ENCODE results near the gene ANKMY2.

Gene ANKMY2

GRCh38 chr7:16556359-16556758, 89.2 kb downstream of the ANKMY2 start:
- H3K4me1 ChIP-seq (ENCODE audit: control insufficient read depth, insufficient read depth, low read length, unreplicated experiment) = no peaks in the 10 kb centered on the region
- no peaks in the 10 kb centered on the region for H3K27me3 ChIP-seq (ENCODE audit: insufficient read depth, low read length)
- H3K4me3 ChIP-seq (ENCODE audit: low read depth, low read length) = no peak overlapping the region
- H3K27ac ChIP-seq (ENCODE audit: low read depth, low read length) = no peak overlapping the region
- no peaks in the 10 kb centered on the region for H3K36me3 ChIP-seq (ENCODE audit: insufficient read depth, low read length)
- no peaks in the 10 kb centered on the region for H3K79me2 ChIP-seq (ENCODE audit: control insufficient read depth, insufficient read depth, low read length, unreplicated experiment)
- H2AFZ ChIP-seq (ENCODE audit: low read length, unreplicated experiment) = no peak overlapping the region

GRCh38 chr7:16554518-16555236, 90.9 kb downstream of the ANKMY2 start:
- H3K79me2 ChIP-seq (ENCODE audit: control insufficient read depth, insufficient read depth, low read length, unreplicated experiment) = no peaks in the 10 kb centered on the region
- H3K27me3 ChIP-seq (ENCODE audit: insufficient read depth, low read length) = no peaks in the 10 kb centered on the region
- no peaks in the 10 kb centered on the region for H3K36me3 ChIP-seq (ENCODE audit: insufficient read depth, low read length)
- H3K4me1 ChIP-seq (ENCODE audit: control insufficient read depth, insufficient read depth, low read length, unreplicated experiment) = no peaks in the 10 kb centered on the region
- H3K4me3 ChIP-seq (ENCODE audit: low read depth, low read length) = no peak overlapping the region
- no peak overlapping the region for H2AFZ ChIP-seq (ENCODE audit: low read length, unreplicated experiment)
- H3K27ac ChIP-seq (ENCODE audit: low read depth, low read length) = no peak overlapping the region

- Histone ChIP-seq H3K4me3 (ENCODE audit: low read depth, low read length) (no peak overlapping the region), H3K4me1 (ENCODE audit: control insufficient read depth, insufficient read depth, low read length, unreplicated experiment) (no peaks in the 10 kb centered on the region), H3K36me3 (ENCODE audit: insufficient read depth, low read length) (no peaks in the 10 kb centered on the region), H3K79me2 (ENCODE audit: control insufficient read depth, insufficient read depth, low read length, unreplicated experiment) (no peaks in the 10 kb centered on the region), H3K27me3 (ENCODE audit: insufficient read depth, low read length) (no peaks in the 10 kb centered on the region), H3K27ac (ENCODE audit: low read depth, low read length) (no peak overlapping the region), H2AFZ (ENCODE audit: low read length, unreplicated experiment) (no peak overlapping the region)
Measured at GRCh38 chr7:16550671-16551070, 94.9 kb downstream of the ANKMY2 start.

All from ACC112 (cell line).